Ishikawa (cell line): ENCODE results near the gene UBE2O.

Source experiments
- CEBPB ChIP-seq: IDR thresholded peaks from 2 replicates; pipeline ENCODE4 v1.6.1; 2012
- CREB1 ChIP-seq: IDR thresholded peaks from 2 replicates; pipeline ENCODE4 v1.6.1; 2012; ENCODE audit warnings: low read depth
- EGR1 ChIP-seq: IDR thresholded peaks from 2 replicates; pipeline ENCODE4 v1.6.1; 2012
- EP300 ChIP-seq: IDR thresholded peaks from 2 replicates; pipeline ENCODE4 v1.6.1; 2012; ENCODE audit warnings: borderline replicate concordance
- FOXM1 ChIP-seq: IDR thresholded peaks from 2 replicates; pipeline ENCODE4 v1.6.1; 2012; ENCODE audit warnings: low read depth, borderline replicate concordance
- MAX ChIP-seq: IDR thresholded peaks from 2 replicates; pipeline ENCODE4 v1.6.1; 2012
- NFIC ChIP-seq: IDR thresholded peaks from 2 replicates; pipeline ENCODE4 v1.6.1; 2012
- RAD21 ChIP-seq: IDR thresholded peaks from 2 replicates; pipeline ENCODE4 v1.6.1; 2012; ENCODE audit warnings: low read depth
- TAF1 ChIP-seq: IDR thresholded peaks from 2 replicates; pipeline ENCODE4 v1.6.1; 2012; ENCODE audit warnings: low read depth, mild to moderate bottlenecking
- TCF12 ChIP-seq: IDR thresholded peaks from 2 replicates; pipeline ENCODE4 v1.6.1; 2012; ENCODE audit warnings: low read depth
- TEAD4 ChIP-seq: IDR thresholded peaks from 2 replicates; pipeline ENCODE4 v1.6.1; 2012
- YY1 ChIP-seq: IDR thresholded peaks from 2 replicates; pipeline ENCODE4 v1.6.1; 2012; ENCODE audit warnings: low read depth
- ZBTB7A ChIP-seq: IDR thresholded peaks from 2 replicates; pipeline ENCODE4 v1.6.1; 2012; ENCODE audit warnings: low read depth
- TF ChIP-seq, protein P1 (sequence below): IDR thresholded peaks from 2 replicates; pipeline ENCODE4 v1.6.1; 2012
- TF ChIP-seq, protein P2 (sequence below): IDR thresholded peaks from 2 replicates; pipeline ENCODE4 v1.6.1; 2012; ENCODE audit warnings: low read depth, mild to moderate bottlenecking

The UBE2O gene

GRCh38 chr17:76479515-76480060 is 26.6 kb upstream of the UBE2O start:
- TF ChIP-seq TEAD4, result no peak
- TF ChIP-seq, protein P1, sequence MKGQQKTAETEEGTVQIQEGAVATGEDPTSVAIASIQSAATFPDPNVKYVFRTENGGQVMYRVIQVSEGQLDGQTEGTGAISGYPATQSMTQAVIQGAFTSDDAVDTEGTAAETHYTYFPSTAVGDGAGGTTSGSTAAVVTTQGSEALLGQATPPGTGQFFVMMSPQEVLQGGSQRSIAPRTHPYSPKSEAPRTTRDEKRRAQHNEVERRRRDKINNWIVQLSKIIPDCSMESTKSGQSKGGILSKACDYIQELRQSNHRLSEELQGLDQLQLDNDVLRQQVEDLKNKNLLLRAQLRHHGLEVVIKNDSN, result no peak

DNA sequence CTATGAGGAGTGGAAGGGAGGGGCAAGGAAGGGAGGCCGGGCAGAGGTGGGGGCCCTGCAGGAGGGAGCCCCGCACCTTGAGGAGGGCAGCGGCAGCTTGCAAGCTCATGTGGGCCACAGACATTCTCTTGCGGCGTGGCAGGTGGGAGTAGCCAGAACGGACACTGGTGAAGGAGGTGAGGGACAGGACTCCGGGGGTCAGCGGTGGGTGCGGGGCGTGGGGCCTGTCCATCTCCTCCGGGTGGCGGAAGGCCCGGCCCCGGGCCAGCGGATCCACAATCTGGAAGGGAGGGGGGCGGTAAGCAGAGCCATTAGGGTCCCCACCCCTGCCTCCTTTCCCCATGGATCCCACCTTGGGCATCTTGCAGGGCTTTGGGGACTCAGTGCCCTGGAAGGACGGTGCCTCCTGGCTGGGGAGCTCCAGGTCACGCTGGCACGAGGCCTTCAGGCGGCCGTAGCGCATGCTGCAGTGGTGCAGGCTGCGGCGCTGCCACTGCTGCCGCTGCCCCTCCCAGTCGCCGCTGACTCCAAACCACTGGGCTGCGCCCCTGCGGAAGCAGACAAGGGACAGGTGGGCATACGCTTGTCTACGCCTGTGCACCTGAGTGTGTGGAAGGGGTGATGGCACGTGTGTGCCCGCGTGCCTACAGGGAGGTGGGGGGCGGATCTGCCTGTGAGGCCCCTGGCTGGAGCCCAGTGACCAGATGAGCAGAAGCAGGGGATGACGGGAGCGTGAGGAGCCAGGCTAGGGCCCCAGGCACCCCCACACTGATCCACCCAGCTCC is 26.0 kb upstream of the UBE2O start:
- TF ChIP-seq YY1, result no peak
- no peak for TF ChIP-seq ZBTB7A
- TF ChIP-seq EGR1, result no peak
- TF ChIP-seq EP300, result no peak
- no peak for TF ChIP-seq NFIC
- no peak for TF ChIP-seq TEAD4
- no peak for TF ChIP-seq CEBPB
- TF ChIP-seq, protein P2, sequence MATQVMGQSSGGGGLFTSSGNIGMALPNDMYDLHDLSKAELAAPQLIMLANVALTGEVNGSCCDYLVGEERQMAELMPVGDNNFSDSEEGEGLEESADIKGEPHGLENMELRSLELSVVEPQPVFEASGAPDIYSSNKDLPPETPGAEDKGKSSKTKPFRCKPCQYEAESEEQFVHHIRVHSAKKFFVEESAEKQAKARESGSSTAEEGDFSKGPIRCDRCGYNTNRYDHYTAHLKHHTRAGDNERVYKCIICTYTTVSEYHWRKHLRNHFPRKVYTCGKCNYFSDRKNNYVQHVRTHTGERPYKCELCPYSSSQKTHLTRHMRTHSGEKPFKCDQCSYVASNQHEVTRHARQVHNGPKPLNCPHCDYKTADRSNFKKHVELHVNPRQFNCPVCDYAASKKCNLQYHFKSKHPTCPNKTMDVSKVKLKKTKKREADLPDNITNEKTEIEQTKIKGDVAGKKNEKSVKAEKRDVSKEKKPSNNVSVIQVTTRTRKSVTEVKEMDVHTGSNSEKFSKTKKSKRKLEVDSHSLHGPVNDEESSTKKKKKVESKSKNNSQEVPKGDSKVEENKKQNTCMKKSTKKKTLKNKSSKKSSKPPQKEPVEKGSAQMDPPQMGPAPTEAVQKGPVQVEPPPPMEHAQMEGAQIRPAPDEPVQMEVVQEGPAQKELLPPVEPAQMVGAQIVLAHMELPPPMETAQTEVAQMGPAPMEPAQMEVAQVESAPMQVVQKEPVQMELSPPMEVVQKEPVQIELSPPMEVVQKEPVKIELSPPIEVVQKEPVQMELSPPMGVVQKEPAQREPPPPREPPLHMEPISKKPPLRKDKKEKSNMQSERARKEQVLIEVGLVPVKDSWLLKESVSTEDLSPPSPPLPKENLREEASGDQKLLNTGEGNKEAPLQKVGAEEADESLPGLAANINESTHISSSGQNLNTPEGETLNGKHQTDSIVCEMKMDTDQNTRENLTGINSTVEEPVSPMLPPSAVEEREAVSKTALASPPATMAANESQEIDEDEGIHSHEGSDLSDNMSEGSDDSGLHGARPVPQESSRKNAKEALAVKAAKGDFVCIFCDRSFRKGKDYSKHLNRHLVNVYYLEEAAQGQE, result no peak
- TF ChIP-seq CREB1, result no peak
- no peak for TF ChIP-seq RAD21
- no peak for TF ChIP-seq TCF12
- no peak for TF ChIP-seq TAF1
- TF ChIP-seq FOXM1, result no peak
- no peak for TF ChIP-seq MAX
- TF ChIP-seq, protein P1, result no peak

DNA sequence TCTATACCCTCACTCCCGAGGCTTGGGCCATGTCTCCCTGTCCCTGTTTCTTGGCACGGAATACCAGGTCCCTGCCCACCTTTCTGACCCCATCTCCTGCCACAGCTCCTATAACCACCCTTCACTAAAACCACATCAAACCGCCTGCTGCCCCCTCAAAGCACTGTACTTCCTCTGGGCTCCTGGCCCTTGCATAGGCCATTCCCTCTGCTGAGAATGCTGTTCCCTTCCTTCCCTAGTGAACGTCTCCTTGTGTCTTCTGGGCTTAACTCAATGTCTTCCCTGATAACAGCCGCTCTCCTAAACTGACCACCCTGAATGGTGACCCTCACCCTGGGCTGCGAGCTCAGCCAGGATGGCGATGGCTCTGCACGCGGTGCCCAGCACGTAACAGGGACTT is 25.1 kb upstream of the UBE2O start:
- TF ChIP-seq YY1, result no peak
- no peak for TF ChIP-seq CEBPB
- no peak for TF ChIP-seq FOXM1
- TF ChIP-seq, protein P1, result no peak
- no peak for TF ChIP-seq RAD21
- TF ChIP-seq, protein P2, result no peak
- TF ChIP-seq MAX, result no peak
- TF ChIP-seq EGR1, result no peak
- no peak for TF ChIP-seq CREB1
- TF ChIP-seq TAF1, result no peak
- no peak for TF ChIP-seq TCF12
- TF ChIP-seq NFIC, result no peak

GRCh38 chr17:76477576-76477975 is 24.6 kb upstream of the UBE2O start:
- TF ChIP-seq CEBPB (no peak), YY1 (no peak), ZBTB7A (no peak), CREB1 (no peak), EGR1 (no peak), RAD21 (no peak), TAF1 (no peak), EP300 (no peak), MAX (no peak), TEAD4 (no peak), NFIC (no peak), FOXM1 (no peak), TCF12 (no peak)
- TF ChIP-seq, protein P1, result no peak
- TF ChIP-seq, protein P2, result no peak
